ENCODE results near the gene RNF215.

Gene RNF215

GRCh38 chr22:30396871-30397655, 9.9 kb upstream of the RNF215 start, which contains the start of gene SEC14L2:
Gene SEC14L2, plus strand, starts transcription at chr22:30397018. Its CDS starts 99 bp downstream, at chr22:30397117.
- TF ChIP-seq CTCF (conservative IDR thresholded peaks at IDR 0.05; ENCODE audit: control insufficient read depth, insufficient read depth, low read depth, low read length): no peak
- H3K4me3 ChIP-seq (ENCODE audit: control insufficient read depth, low read depth, low read length): peak within 1 kb of the TSS; percentile 78
- DNase-seq (ENCODE audit: low read depth): peak; percentile 48

- no peak for DNase-seq (ENCODE audit: low read depth)
- no peak for TF ChIP-seq CTCF (conservative IDR thresholded peaks at IDR 0.05; ENCODE audit: control insufficient read depth, insufficient read depth, low read depth, low read length)
Measured at GRCh38 chr22:30393885-30394284, 6.7 kb upstream of the RNF215 start.

GRCh38 chr22:30393322-30393680, 6.1 kb upstream of the RNF215 start:
- no peak for TF ChIP-seq CTCF (conservative IDR thresholded peaks at IDR 0.05; ENCODE audit: control insufficient read depth, insufficient read depth, low read depth, low read length)
- no peak for DNase-seq (ENCODE audit: low read depth)
- H3K4me3 ChIP-seq (ENCODE audit: control insufficient read depth, low read depth, low read length): no peak overlapping the region

More at GRCh38 chr22:30393885-30394284, 6.7 kb upstream of the RNF215 start:
- no peak overlapping the region for H3K4me3 ChIP-seq (ENCODE audit: control insufficient read depth, low read depth, low read length)

- no peak overlapping the region for H3K4me3 ChIP-seq (ENCODE audit: control insufficient read depth, low read depth, low read length)
- no peak for TF ChIP-seq CTCF (conservative IDR thresholded peaks at IDR 0.05; ENCODE audit: control insufficient read depth, insufficient read depth, low read depth, low read length)
- DNase-seq (ENCODE audit: low read depth): no peak
Measured at GRCh38 chr22:30392661-30393321, 5.6 kb upstream of the RNF215 start.

GRCh38 chr22:30390974-30391691, 3.9 kb upstream of the RNF215 start:
- H3K4me3 ChIP-seq (ENCODE audit: control insufficient read depth, low read depth, low read length): no peak overlapping the region
- TF ChIP-seq CTCF (conservative IDR thresholded peaks at IDR 0.05; ENCODE audit: control insufficient read depth, insufficient read depth, low read depth, low read length): peak; percentile 70
- DNase-seq (ENCODE audit: low read depth): peak; percentile 73

GRCh38 chr22:30386608-30386959, 627 bp downstream of the RNF215 start:
- peak overlapping the region; percentile 64 for H3K4me3 ChIP-seq (ENCODE audit: control insufficient read depth, low read depth, low read length)
- TF ChIP-seq CTCF (conservative IDR thresholded peaks at IDR 0.05; ENCODE audit: control insufficient read depth, insufficient read depth, low read depth, low read length): no peak
- DNase-seq (ENCODE audit: low read depth): no peak

Measured in fibroblast of mammary gland (primary cell).